Stimulated activated CD4-positive, alpha-beta T cell treated with anti-CD3 and anti-CD28 coated beads, Interleukin-1b, Interleukin-23, amount 100 ng/mL, for 4 hours (primary cell): Measurements from ENCODE around the gene SLC25A24.
"Not testable (repeated sequence)": the region's sequence is repeated elsewhere in the genome, so short reads cannot be mapped to it uniquely, and the experiment has no call there.

Experiments used
- DNase-seq, 2 donors: peaks; one replicate each; pipeline ENCODE4 v3.0.0-alpha.2; 2020; ENCODE audit warnings: low read depth in 2 of 2

Gene SLC25A24

DNA sequence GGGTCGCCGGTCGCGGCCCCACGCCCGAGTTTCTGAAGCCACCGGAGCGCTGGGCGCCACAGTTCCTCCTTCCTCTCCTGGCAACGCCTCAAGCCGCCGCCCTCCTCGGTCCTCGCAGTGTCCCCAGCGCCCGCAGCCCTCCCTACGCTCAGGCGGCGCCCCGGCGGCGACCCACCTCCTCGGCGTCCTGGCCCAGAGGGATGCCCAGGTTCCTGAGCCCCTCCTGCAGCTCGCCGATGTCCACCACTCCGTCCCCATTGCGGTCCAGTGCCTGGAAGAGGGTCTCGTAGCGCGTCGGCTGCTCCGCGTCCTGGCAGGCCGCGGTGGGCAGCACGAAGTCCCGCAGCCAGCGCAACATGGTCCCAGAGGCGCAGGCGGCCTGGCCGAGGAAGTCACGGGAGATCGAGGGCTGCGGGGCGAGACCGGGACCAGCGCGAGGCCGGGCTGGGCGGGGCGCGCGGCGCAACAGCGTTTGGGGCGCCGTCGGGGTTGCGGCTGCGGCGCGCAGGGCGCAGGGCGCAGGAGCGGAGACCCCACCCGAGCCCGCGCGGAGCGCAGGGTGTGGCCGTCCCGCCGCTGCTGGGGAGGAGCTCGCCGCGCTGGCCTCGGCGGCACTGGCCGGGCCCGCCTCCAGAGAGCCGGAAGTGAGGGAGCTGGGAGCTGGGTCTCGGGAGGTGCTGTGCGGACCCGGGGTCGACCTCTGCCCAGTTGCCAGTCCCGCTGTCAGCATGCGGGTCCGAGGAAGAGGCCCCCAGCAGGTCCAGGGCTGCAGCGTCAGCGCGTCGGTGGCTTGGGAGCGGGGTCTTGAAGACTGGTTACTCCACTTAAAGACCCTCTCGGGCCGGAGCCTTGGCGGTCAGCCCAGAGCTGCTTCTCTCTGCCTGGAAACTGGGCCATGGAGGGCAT lies at the start of gene SLC25A24:
SLC25A24 (minus strand) TSS at position 563 of the 906 bp plus-strand sequence; CDS start at position 358, 205 bp downstream.
- DNase-seq = peak; percentile 43 to 57

DNA sequence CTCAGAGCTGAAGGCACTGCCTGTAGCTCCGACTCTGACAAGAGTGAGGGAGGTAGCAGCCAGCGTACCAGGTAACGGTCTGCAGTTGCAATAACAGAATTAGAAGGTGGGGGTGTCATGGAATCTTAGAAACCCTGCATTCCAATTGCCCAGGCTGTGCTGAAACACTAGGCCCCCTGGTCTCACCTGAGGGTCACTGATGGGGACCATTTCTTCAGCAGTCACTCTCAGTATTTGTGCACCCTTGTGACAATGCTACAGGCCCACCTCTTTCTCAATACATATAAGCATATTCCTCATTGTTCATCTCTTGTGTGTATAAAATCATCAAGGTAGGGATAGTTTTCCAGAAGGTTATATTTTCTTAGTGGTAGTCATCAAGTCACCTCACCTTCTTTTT lies 43.8 kb upstream of the SLC25A24 start, which contains the start of gene NBPF4:
NBPF4 (minus strand) TSS at position 101 of the 400 bp plus-strand sequence. CDS start 315 bp downstream, outside the sequence.
- DNase-seq = not testable (repeated sequence)

DNA sequence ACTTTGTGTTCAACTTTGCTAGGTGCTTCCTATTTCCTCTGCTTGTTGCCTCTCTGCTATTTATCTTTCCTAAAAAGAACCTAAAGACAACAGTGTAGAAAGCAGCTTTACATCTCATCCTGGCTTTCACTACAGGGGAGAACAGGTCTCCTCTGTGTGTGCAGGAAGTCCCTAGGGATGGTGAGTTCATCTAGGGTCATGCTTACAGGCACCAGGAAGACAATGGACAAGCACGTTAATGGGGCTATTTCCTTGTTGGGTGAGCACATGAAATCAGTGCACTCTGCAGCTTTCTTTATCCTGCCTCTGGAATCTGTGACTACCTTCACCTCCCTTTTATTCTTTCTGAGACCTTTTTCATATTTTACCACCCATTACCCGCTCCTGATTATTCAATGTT lies 39.3 kb upstream of the SLC25A24 start:
- DNase-seq = not testable (repeated sequence)

DNA sequence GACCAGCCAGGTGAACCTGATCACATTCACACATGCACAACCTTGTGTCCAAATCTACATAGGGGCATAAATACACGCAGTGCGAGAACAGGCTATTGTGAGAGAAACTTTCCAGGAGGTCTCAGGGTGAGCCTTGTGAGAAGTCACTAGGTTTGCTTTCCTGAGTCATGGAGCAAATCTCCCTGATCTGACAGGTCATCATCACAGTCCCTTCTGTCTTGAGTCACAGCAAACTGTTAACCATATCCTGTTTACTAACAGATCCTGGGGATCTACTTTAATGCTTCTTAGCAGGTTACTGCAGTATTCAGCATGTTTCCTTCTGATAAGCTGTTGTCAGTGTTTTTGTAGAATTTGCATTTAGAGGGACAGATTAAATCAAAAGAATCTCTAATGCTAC lies 35.2 kb upstream of the SLC25A24 start:
- not testable (repeated sequence) for DNase-seq

DNA sequence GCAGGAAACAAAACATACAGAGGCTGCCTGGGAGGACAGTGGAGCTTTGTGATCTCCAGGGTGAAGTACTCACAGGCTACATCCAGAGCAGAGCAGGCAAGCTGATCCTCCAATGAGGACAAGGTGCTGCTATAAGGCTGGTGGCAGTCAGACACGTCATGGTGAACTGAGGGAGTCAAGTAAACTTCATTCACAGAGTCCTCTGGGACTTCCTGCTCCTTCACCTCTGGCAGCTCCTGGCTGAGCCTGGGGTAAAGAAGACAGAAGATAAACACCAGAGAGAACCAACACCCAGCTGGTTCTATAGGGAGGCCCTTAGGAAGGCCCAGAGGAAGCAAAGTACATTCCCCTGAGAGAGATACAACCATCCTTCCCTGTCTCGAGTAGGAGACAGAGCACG lies 32.0 kb upstream of the SLC25A24 start:
- DNase-seq = not testable (repeated sequence)

DNA sequence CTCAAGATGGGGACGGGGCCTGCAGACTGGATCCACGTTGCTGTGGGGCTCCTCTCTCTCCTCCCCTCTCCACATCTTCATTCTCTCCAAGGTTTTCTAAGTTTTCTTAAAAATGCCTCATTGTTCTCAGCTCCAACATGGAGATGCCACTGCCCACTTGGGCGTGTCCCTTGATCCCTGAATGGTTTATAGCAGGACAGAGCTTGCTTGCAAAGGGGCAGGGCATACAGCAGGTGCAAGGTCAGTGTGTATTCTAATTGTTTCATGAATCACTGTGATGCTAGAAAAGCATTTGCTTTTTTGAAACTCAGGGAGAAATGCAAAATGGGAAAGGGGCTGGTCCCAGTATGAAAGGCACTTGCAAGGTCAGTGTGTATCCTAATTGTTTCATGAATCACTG lies 29.8 kb upstream of the SLC25A24 start:
- not testable (repeated sequence) for DNase-seq

DNA sequence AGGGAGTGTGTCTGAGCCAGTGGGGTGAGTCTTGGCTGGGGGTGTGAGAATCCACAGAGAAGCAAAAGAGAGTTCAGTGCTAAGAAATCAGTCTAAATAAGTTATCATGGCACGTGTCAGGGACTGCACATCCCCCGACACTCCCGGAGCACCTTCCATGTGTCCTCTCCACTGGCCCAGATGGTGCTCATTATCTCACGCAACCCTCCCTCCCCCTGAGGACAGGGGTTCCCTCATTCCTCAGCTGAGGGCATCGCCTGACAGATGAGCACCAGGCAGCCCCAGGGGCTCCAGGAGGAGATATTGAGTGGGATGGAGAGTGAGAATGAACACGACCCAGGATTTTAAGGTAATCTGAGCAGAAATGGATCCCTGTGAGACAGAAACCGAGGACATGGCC lies 27.6 kb upstream of the SLC25A24 start:
- not testable (repeated sequence) for DNase-seq

DNA sequence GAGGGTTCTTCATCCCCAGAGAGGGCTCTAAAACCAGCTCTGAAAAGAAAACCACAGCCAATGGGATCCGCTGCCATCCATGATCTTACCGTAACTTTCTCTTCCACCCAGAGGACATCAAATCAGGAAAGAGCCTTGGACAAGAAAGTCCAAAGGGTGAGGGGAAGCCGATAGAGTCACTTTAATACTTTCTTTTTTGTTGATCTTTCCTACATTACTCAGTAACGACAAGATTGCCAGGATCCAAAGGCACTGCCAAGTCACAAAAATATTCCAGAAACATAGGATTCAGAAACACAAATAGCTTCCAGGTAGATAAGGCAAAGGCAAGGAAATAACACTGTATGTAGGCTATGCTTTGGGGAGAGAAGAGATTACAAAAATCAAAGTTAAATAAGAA lies 26.7 kb upstream of the SLC25A24 start:
- not testable (repeated sequence) for DNase-seq

DNA sequence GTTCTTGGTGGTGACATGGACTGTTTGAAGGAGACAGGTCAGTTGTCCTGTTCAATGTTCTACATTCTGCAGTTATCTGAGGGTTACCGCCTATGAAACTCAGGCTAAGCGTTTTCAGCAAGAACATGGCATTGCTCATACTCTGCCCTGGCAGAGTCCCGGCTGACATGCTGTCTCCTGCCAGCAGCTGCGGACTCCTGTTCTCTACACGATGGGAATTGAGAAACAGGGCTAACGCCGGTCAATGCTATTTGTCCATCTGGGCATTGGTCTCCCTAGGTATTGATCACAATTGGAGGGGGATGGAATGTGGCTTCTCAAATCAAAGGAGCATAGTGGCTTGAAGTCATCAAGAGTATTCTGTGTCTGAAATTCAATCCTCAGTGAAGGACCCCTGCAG lies 23.1 kb upstream of the SLC25A24 start:
- DNase-seq = not testable (repeated sequence)

DNA sequence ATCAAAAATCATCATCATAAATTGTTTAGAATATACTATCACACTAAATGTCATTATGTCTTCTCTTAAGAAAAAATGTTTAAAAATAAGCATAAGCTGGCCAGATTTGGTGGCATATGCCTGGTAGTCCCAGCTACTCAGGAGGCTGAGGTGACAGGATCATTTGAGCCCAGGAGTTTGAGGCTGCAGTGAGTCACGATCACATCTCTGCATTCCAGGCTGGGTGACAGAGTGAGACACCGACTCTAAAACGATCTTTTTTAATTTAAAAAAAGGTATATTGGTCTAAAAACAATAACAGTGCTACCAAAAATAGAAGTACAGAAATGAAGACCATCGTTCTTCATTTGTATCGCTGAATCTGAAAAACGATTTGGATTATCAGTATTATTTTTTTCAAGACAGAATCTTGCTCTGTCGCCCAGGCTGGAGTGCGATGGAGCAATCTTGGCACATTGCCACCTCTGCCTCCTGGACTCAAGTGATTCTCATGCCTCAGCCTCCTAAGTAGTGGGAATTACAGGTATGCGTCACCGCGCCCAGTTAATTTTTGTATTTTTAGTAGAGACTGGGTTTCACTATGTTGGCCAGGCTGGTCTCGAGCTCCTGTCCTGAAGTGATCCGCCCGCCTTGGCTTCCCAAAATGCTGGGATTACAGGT lies 17.5 kb upstream of the SLC25A24 start:
- not testable (repeated sequence) for DNase-seq

DNA sequence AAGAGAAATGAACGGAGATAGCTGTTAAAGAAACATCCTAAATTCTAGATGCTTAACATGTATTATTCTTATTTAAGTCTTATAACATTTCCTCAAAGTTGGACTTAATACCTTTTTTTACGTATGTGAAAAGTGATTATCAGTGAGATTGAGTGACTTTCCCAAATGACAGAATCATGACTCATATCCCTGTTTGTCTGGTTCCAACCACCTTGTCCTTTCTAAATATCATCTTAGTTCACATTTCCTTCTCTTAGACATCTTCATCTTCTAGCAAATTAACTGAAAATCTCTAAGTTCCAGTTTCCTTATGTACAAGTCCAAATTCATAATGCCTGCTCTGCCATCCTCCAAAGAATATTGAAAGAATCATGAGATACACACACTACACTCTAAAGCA lies 16.9 kb upstream of the SLC25A24 start:
- not testable (repeated sequence) for DNase-seq

DNA sequence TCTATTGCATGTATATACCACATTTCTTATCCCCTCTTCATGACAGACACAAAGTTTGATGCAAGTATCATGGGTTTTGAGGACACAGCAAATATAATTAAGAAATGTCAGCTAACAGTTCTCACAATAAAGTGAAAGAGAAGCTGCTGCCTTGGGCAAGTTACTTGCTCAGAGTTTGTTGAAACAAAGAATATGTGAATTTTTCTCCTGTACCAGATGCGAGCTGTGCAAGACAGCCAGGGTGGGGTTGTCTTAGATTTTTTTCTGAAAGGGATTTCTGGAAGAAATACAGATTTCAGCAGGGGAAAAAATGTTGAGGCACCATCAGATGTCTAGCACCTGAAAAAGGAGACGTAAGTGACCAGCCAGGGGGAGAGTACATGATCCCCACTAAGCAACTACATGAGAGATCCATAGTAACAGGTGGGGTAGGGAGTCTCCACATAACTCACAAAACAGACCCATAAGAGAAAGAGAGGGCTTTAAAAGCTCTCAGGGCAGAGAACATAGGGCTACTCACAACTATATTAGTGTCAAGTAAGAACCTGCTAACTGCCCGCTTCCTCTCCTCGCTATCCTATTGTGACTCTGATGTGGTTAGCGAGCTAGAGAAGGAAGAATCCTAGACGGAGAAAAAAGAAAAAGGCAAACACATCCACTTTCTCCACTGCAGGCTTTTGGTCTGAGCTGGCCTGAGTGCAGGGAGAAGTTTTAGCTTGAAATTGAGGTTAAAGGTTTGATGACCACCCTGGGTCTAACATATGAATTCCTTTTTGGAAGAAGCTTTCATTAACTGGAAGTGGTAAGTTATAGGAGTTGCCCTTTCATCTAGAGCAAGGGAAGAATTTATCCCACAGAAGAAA lies 16.1 kb upstream of the SLC25A24 start:
- not testable (repeated sequence) for DNase-seq

DNA sequence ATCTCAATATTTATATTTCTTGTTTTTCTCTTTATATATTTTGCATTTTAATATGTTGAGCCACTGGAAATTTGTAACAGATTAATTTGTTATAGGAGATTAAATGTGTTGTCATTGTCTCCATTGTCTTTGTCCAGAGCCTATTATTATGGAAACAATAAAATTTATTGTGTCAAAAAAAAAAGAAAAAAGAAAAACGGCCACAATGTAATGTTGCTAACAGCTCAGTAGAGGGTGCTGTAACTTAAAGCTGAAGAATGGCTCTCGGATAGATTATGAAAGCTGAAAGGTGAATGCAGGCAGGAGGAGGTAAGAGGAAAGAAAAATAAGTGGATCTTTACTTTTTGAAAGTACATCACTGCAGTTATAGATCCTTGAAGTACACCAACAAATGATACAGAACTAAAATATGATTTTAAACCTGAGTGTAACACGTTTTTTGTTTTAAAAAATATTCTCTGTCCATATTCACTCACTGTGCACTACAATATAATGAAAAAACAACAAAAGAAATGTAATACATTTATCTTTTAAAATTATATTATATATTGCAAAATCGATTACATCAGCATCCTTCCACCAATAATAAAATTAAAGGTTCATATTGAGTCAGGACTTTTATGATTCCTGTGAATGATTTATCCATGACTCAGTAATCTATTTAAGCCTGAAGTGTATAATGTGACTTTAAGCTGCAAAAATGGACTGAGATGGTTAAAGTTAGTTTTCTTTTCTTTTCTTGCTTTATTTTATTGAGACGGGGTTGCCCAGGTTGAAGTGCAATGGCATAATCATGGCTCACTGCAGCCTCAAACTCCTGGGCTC lies 14.7 kb upstream of the SLC25A24 start:
- DNase-seq = not testable (repeated sequence)

DNA sequence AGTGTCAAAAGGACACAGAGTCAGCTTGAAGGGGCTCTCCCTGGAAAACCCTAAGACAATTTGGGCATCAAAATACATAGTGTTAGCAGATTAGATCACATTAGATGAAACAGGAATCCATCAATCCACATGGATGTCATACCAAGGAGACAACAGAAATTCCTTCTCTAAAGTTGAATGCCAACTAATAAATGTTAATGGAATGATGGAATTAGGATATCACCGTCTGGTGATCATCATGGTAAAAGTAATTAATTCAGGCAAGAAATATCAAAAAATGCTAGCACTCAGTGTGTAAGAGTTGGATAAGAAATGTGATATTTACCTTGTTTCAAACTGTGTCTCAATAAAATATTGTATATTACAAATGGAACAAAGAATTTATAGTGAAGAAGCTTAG lies 10.9 kb upstream of the SLC25A24 start:
- no peak for DNase-seq

DNA sequence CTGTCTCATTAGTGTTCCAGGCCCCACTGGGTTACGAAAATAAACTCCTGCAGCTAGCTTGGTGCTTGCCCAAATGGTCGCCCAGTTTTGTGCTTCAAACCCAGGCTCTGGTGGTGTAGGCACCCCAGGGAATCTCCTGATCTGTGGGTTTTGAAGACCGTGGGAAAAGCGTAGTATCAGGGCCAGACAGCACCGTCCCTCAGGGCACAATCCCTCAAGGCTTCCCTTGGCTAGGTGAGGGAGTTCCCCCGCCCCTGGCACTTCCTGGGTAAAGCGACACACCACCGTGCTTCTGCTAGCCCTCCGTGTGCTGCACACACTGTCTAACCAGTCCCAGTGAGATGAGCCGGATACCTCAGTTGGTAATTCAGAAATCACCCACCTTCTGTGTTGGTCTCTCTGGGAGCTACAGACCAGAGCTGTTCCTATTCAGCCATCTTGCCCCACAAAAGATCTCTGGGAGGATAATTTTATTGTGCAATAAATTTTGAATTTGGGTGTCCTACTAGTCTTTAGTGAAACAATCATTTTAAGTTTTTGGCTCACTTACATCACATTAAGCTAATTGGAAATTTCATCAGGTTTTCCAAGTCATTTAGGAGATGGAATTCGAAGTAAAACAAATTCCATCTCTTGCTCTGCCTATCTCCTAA lies 9.4 kb upstream of the SLC25A24 start:
- no peak for DNase-seq

DNA sequence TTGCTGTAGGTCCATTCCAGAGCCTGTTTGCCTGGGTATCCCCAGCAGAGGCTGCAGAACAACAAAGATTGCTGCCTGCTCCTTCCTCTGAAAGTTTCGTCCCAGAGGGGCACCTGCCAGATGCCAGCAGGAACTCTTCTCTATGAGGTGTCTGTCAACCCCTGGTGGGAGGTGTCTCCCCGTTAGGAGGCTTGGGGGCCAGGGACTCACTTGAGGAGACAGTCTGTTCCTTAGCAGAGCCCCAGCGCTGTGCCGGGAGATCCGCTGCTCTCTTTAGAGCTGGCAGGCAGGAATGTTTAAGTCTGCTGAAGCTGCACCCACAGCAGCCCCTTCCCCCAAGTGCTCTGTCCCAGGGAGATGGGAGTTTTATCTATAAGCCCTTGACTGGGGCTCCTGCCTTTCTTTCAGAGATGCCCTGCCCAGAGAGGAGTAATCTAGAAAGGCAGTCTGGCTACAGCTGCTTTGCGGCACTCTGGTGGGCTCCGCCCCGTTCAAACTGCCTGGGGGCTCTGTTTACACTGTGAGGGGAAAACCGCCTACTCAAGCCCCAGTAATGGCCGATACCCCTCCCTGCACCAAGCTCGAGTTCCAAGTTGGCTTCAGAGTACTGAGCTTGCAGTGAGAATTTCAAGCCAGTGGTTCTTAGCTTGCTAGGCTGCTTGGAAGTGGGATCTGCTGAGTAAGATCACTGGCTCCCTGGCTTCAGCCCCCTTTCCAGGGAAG lies 8.7 kb upstream of the SLC25A24 start:
- DNase-seq = no peak

DNA sequence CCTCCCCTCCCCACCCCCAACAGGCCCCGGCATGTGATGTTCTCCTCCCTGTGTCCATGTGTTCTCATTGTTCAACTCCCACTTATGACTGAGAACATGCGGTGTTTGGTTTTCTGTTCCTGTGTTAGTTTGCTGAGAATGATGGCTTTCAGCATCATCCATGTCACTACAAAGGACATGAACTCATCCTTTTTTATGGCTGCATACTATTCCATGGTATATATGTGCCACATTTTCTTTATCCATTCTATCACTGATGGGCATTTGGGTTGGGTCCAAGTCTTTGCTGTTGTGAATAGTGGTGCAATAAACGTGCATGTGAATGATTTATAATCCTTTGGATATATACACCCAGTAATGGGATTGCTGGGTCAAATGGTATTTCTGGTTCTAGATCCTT lies 3.4 kb upstream of the SLC25A24 start:
- not testable (repeated sequence) for DNase-seq

DNA sequence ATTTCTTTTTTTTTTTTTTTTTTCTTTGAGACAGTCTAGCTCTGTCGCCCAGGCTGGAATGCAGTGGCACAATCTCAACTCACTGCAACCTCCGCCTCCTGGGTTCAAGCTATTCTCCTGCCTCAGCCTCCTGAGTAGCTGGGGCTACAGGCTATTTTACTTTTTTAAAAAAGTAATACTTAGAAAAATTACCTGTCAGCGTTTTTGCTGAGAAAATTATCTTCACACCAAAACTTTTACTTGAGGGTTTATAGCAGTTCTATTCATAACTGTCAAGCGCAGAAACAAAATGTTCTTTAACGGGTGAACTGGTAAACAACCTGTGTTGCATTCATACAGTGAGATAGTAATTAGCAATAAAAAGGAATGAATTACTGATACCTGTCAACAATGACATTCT lies 1.5 kb upstream of the SLC25A24 start:
- no peak for DNase-seq

DNA sequence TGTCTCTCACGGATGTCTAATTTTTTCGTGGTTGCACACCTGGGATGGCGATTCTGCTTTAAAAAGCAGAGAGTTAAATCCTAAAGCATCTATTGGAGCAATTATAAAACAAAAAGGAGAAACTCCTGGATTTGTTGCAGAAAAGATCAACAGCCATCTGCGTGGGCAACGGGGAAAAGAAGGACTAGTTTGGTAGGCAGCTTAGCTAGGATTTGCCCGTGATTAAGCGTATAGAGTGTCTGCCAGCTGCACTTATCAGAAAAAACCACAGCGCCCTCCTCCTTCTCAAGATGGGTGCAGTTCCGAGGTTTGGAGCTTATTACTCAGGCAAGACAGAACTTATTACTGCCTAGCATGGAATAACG lies 526 bp upstream of the SLC25A24 start:
- DNase-seq = peak in 1 of 2 donors; percentile 46

DNA sequence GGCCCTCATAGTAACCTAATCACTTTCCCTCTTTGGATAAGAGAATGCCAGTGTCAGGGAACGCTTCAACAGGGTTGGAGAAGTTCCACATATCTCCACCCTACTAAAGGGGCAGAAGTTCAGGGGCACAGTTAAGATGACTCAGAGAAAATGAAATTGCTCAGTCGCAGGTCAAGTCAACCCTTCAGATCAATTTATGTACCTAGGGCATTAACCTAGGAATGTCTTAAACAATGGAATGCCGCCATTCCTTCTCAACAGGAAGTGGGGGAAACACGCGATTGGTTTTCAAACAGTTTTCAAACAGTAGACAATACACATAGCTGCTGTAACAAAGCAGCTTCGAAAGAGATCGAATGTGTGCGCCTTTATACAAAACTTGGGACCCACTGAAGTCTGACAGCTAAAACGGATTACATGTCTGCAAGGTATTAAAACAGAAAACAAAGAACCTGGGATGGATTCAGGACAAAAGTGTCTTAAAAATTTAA lies 897 bp downstream of the SLC25A24 start:
- no peak for DNase-seq
